GM23248 (cell line): ENCODE measurements around the gene RGPD5. TPM values are rescaled to one million over a fixed set of nuclear protein-coding genes. Genes with fewer than 3 reads are reported as not detected.
"Not testable (repeated sequence)": the region's sequence is repeated elsewhere in the genome, so short reads cannot be mapped to it uniquely, and the experiment has no call there.

ENCODE experiments used
- DNase-seq: peaks from one replicate; pipeline ENCODE4 v3.0.0-alpha.2; 2015
- H2AFZ ChIP-seq: fragments of 200-600 bp; sonication (generic); 2 replicates; pipeline ENCODE4 v1.6.1; 2016; ENCODE audit warnings: antibody characterized with exemption
- H3F3A ChIP-seq: fragments of 200-600 bp; sonication (generic); 2 replicates; pipeline ENCODE4 v1.6.1; 2016; ENCODE audit warnings: mild to moderate bottlenecking, antibody characterized with exemption, mixed run types; ENCODE audit not compliant: insufficient read depth
- H3K27ac ChIP-seq: fragments of 200-600 bp; sonication (generic); 2 replicates; pipeline ENCODE4 v1.5.1; 2016; ENCODE audit warnings: mild to moderate bottlenecking
- H3K27me3 ChIP-seq: fragments of 200-600 bp; sonication (generic); replicated peaks from 2 replicates; pipeline ENCODE4 v1.6.1; 2016; ENCODE audit warnings: mild to moderate bottlenecking; ENCODE audit not compliant: insufficient read depth
- H3K36me3 ChIP-seq: fragments of 200-600 bp; sonication (generic); 2 replicates; pipeline ENCODE4 v1.6.1; 2016; ENCODE audit warnings: low read depth, mild to moderate bottlenecking
- H3K4me1 ChIP-seq: fragments of 200-600 bp; sonication (generic); 2 replicates; pipeline ENCODE4 v1.6.1; 2016; ENCODE audit warnings: mild to moderate bottlenecking; ENCODE audit not compliant: insufficient read depth
- H3K4me2 ChIP-seq: fragments of 200-600 bp; sonication (generic); one replicate; pipeline ENCODE4 v1.6.1; 2016; ENCODE audit warnings: mild to moderate bottlenecking; ENCODE audit not compliant: unreplicated experiment
- H3K4me3 ChIP-seq: fragments of 200-600 bp; sonication (generic); 2 replicates; pipeline ENCODE4 v1.5.1; 2016; ENCODE audit warnings: mild to moderate bottlenecking
- H3K79me2 ChIP-seq: fragments of 200-600 bp; sonication (generic); 2 replicates; pipeline ENCODE4 v1.6.1; 2016; ENCODE audit warnings: mild to moderate bottlenecking; ENCODE audit not compliant: insufficient read depth
- H3K9ac ChIP-seq: fragments of 200-600 bp; sonication (generic); 2 replicates; pipeline ENCODE4 v1.6.1; 2016; ENCODE audit warnings: mild to moderate bottlenecking
- H3K9me2 ChIP-seq: fragments of 200-600 bp; sonication (generic); 2 replicates; pipeline ENCODE4 v1.6.1; 2016; ENCODE audit warnings: mixed run types, mild to moderate bottlenecking, moderate library complexity; ENCODE audit not compliant: insufficient read depth
- H3K9me3 ChIP-seq: fragments of 200-600 bp; sonication (generic); one replicate; pipeline ENCODE4 v1.6.1; 2017; ENCODE audit warnings: low read depth
- H4K20me1 ChIP-seq: fragments of 200-600 bp; sonication (generic); 2 replicates; pipeline ENCODE4 v1.6.0; 2016; ENCODE audit not compliant: insufficient read depth
- WGBS, 2 experiments: methylation state at CpG; one replicate each; pipeline ENCODE4 v1.1.6; 2015 to 2017; ENCODE audit warnings: low lambda C conversion rate in 2 of 2, low coverage in 1 of 2; ENCODE audit errors: missing lambda C conversion rate in 2 of 2; 5-methylcytosine and 5-hydroxymethylcytosine counted together
- in situ Hi-C: fragments of 300-500 bp; cut with MboI; formaldehyde crosslinking; loops from 2 replicates; pipeline ENCODE4 v1.15.0; 2020
- polyA plus RNA-seq: library from polyadenylated mRNA; unstranded; fragments of >200 nt; fragmentation: Nextera tagmentation; extraction: Ambion mirVana; gene quantifications from 2 replicates; pipeline ENCODE4 v1.2.1, GENCODE V29; 2016
- total RNA-seq: library from RNA; depleted of rRNA; stranded (reverse); fragments of >200 nt; shearing (Covaris generic); gene quantifications from 2 replicates; pipeline ENCODE4 v1.2.3, GENCODE V29; 2014; rRNA removed

Gene RGPD5
- total and polyA plus RNA-seq, 2 experiments from 2014 or later: 5.6 to 14.6 TPM

DNA sequence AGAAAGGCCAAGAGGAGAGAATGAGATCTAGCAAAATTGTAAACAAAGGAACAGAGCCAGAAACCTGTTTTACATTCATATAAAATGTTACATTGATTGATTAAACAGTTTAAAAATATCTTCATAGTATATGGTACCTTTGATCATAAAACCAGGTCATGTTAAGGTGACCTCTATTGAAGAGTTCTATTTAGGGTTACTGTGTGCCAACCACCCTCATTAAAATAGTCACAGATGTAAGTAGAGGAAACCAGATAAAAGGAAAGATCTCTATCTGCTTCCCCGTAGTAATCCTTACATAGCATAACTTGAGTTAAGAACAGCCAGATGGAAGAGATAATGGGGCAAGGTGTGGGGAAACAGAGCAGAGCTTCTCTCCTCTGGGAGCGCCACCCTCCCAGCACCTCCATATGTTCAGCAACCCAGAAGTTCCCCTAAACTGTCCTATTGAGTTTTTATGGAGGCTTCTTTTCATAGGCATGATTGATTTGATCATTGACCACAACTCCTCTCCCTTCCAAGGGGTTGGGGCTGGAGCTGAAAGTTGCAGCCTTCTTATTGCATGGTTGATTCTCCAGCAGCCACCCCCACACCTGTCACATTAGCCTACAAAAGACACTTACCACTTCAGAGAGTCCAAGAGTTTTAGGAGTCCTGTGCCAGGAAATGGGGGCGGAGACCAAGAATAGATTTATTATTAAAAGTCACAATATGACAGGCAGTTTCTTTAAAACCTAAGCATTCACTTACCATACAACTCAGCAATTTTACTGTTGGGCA is 101.2 kb downstream of the RGPD5 start:
- H2AFZ ChIP-seq, H3K4me2 ChIP-seq, DNase-seq, H3K36me3 ChIP-seq, H3F3A ChIP-seq, H4K20me1 ChIP-seq, in situ Hi-C loops, H3K9me2 ChIP-seq, H3K4me3 ChIP-seq, H3K79me2 ChIP-seq, H3K4me1 ChIP-seq, H3K9ac ChIP-seq, H3K27me3 ChIP-seq, H3K9me3 ChIP-seq, H3K27ac ChIP-seq: not testable (repeated sequence)
- WGBS, 2 experiments: no CpG with 5 or more reads among the region's 3 CpGs

DNA sequence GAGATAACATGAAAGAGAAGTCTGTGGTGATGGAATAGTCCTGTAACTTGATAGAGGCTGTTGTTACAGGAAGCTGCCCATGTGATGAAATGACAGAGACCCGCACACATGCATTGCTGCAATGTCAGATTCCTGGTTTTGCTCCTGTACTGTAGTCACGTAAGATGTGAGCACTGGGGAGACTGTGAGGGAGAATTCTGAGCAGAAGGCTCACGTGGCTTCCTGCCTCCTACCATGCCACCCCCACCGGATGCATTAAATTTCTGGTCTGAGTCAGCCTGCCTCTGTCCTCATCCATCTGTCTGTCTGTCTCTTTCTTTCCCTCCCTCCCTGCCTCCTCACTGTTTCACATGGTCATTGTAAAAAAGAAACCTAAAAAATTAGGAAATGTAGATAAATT is 102.1 kb downstream of the RGPD5 start:
- H3K79me2 ChIP-seq, DNase-seq, in situ Hi-C loops, H3K9me3 ChIP-seq, H3K4me2 ChIP-seq, H3F3A ChIP-seq, H3K27me3 ChIP-seq, H3K9me2 ChIP-seq, H3K4me1 ChIP-seq, H3K36me3 ChIP-seq, H3K4me3 ChIP-seq, H2AFZ ChIP-seq, H3K27ac ChIP-seq, H4K20me1 ChIP-seq, H3K9ac ChIP-seq: not testable (repeated sequence)
- no CpG with 5 or more reads among the region's 4 CpGs for WGBS, 2 experiments

DNA sequence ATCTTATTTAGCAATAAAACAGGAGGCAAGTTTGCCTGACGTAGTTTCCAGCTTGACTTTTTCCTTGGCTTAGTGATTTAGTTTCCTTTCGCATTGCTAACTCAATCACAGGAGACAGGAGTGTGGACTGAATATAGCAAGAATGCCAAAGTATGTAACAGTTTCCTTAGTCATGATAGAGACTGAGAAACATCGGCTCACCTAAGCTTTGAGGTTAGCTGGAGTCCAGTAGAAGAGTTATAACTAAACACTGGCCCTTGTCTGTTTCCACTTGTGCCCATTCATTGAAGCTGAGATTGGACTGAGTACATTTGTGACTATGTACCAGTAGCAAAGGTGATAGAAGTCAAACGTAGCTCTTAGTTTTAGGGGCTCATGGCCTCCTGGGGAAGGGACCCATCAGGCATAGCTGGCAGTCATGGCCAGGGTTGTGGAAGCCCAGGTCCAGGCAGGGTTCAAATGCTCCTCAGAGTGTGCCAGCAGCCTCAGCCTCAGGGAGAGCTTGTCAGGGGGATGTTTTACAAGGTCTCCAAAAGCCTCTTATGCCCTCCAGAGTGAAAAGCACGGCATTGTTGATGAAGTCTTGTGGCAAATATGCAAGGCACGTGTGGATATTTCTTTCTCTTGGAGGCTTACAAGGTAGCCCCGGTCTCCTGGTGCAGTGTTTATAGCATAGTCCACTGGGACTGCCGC is 103.8 kb downstream of the RGPD5 start:
- H3K36me3 ChIP-seq, H3K4me1 ChIP-seq, H3K27ac ChIP-seq, H2AFZ ChIP-seq, H4K20me1 ChIP-seq, H3K4me2 ChIP-seq, H3K9ac ChIP-seq, H3K9me3 ChIP-seq, H3K79me2 ChIP-seq, DNase-seq, H3K27me3 ChIP-seq, H3K4me3 ChIP-seq, in situ Hi-C loops, H3K9me2 ChIP-seq, H3F3A ChIP-seq: not testable (repeated sequence)
- WGBS, 2 experiments: no CpG with 5 or more reads among the region's 8 CpGs

DNA sequence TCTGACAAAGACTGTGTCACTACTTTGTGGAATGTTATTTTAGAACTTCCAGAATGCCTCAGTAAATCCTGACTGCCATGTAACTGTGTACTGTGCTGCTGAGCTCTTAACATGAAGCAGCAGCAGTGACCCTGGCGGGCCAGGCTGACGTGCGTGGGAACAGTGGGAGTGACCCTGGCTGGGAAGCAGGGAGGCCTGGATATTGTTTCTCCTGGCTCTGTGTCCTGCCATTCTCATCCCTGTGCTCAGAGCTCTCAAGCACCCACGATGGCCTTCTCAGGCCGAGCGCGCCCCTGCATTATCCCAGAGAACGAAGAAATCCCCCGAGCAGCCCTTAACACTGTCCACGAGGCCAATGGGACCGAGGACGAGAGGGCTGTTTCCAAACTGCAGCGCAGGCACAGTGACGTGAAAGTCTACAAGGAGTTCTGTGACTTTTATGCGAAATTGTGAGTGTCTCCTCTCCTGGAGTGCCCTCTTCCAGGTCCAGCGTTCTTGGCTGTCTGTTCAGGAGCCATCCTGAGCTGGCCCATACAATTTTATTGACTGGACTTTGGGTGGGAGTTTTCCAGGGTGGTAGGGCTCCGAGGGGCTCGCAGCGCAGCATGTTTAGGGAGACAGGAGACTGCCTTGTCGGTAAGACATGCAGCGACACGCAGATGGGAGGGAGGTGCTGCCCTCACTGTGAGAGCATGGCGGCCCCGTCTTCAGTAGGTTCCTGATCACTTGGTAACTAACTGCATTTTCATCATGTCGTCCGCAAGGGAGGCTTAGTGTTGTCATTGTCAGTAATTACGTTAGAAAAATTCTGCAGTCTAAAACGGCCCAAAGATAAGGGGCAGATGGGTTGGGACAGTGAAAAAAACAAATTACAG is 104.6 kb downstream of the RGPD5 start, which contains the start of gene LIMS3:
LIMS3 (plus strand) TSS at position 227 of the 875 bp plus-strand sequence; CDS start at position 268, 41 bp downstream.
- in situ Hi-C loops: not testable (repeated sequence)

DNA sequence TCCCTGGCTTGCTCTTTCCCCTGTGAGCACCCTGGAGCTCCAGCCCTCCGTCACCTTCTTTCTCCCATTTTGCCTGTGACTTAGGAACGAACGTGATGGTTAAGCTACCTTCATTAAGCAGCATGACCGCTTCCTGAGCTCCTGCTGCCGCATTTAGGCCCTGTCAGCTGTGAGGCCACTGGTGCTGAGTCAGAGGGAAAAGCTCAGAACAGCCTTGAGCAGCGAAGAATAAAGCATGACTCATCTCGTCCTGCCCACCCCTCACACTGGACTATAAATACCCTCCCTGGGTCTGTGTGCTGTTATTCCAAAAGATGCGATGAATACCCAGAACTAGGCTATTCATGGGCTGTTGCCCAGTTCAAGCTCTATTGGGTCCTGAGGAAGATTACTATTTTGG is 111.7 kb downstream of the RGPD5 start:
- H3K9me3 ChIP-seq, H4K20me1 ChIP-seq, H3K4me3 ChIP-seq, H2AFZ ChIP-seq, H3K36me3 ChIP-seq, in situ Hi-C loops, H3F3A ChIP-seq, DNase-seq, H3K79me2 ChIP-seq, H3K4me1 ChIP-seq, H3K27me3 ChIP-seq, H3K4me2 ChIP-seq, H3K27ac ChIP-seq, H3K9ac ChIP-seq, H3K9me2 ChIP-seq: not testable (repeated sequence)
- WGBS, 2 experiments: no CpG with 5 or more reads among the region's 8 CpGs

More for the DNA sequence above, 104.6 kb downstream of the RGPD5 start, which contains the start of gene LIMS3:
- H3K9me2 ChIP-seq, H3K36me3 ChIP-seq, H3K4me2 ChIP-seq, H3F3A ChIP-seq, H3K79me2 ChIP-seq, H3K27me3 ChIP-seq, H2AFZ ChIP-seq, H3K9me3 ChIP-seq, H3K9ac ChIP-seq, H3K4me3 ChIP-seq, H3K27ac ChIP-seq, H4K20me1 ChIP-seq, H3K4me1 ChIP-seq, DNase-seq: not testable (repeated sequence)
- WGBS, 2 experiments: no CpG with 5 or more reads among the region's 28 CpGs

Other genes starting within 250 kb of the RGPD5 start
- 129 and 152 TPM in 2 replicates for gene SEPTIN10, start 180.3 kb upstream of the RGPD5 start, total RNA-seq
- 142 and 144 TPM in 2 replicates for gene SEPTIN10, start 180.3 kb upstream of the RGPD5 start, polyA plus RNA-seq
- gene SOWAHC, start 179.9 kb upstream of the RGPD5 start, total RNA-seq: 43.6 and 46.0 TPM in 2 replicates
- gene SOWAHC, start 179.9 kb upstream of the RGPD5 start, polyA plus RNA-seq: 18.0 and 19.8 TPM in 2 replicates
- 2.4 and 3.9 TPM in 2 replicates for gene LIMS3, start 104.4 kb downstream of the RGPD5 start, total RNA-seq
- gene LIMS3, start 104.4 kb downstream of the RGPD5 start, polyA plus RNA-seq: 7.6 and 10.2 TPM in 2 replicates